Smooth muscle cell (in vitro differentiated cells): ENCODE results near the gene C11orf52. TPM values are rescaled to one million over a fixed set of nuclear protein-coding genes. Genes with fewer than 3 reads are reported as not detected.

Experiments used
- DNase-seq: peaks from one replicate; lab custom pipeline; 2025; ENCODE audit not compliant: unreplicated experiment; lab: John Stamatoyannopoulos, UW
- H2AFZ ChIP-seq: fragments of 200-600 bp; sonication (generic); 2 replicates; pipeline ENCODE4 v1.6.0; 2016; ENCODE audit warnings: antibody characterized with exemption, low read depth, mild to moderate bottlenecking
- H3F3A ChIP-seq: fragments of 200-600 bp; sonication (generic); 2 replicates; pipeline ENCODE4 v1.6.0; 2017; ENCODE audit warnings: antibody characterized with exemption, low read depth
- H3K27ac ChIP-seq: fragments of 200-600 bp; sonication (generic); 2 replicates; pipeline ENCODE4 v1.5.1; 2016; ENCODE audit warnings: low read depth, mild to moderate bottlenecking
- H3K27me3 ChIP-seq: fragments of 200-600 bp; sonication (generic); 2 replicates; pipeline ENCODE4 v1.6.1; 2016; ENCODE audit warnings: low read depth, mild to moderate bottlenecking
- H3K36me3 ChIP-seq: fragments of 200-600 bp; sonication (generic); 2 replicates; pipeline ENCODE4 v1.5.1; 2016; ENCODE audit warnings: low read depth
- H3K4me1 ChIP-seq: fragments of 200-600 bp; sonication (generic); 2 replicates; pipeline ENCODE4 v1.5.1; 2016; ENCODE audit warnings: low read depth
- H3K4me2 ChIP-seq: fragments of 200-600 bp; sonication (generic); 2 replicates; pipeline ENCODE4 v1.6.0; 2016; ENCODE audit warnings: mild to moderate bottlenecking
- H3K4me3 ChIP-seq: fragments of 200-600 bp; sonication (generic); 2 replicates; pipeline ENCODE4 v1.5.1; 2016; ENCODE audit warnings: mild to moderate bottlenecking
- H3K79me2 ChIP-seq: fragments of 200-600 bp; sonication (generic); 2 replicates; pipeline ENCODE4 v1.6.0; 2016; ENCODE audit warnings: low read depth, mild to moderate bottlenecking
- H3K9ac ChIP-seq: fragments of 200-600 bp; sonication (generic); 2 replicates; pipeline ENCODE4 v1.6.0; 2016; ENCODE audit warnings: low read depth
- H3K9me3 ChIP-seq: fragments of 200-600 bp; sonication (generic); replicated peaks from 2 replicates; pipeline ENCODE4 v1.5.1; 2016; ENCODE audit warnings: low read depth
- H4K20me1 ChIP-seq: fragments of 200-600 bp; sonication (generic); 2 replicates; pipeline ENCODE4 v1.6.0; 2016; ENCODE audit warnings: low read depth
- WGBS: methylation state at CpG from one replicate; pipeline ENCODE4 v1.1.7; 2016; ENCODE audit warnings: low lambda C conversion rate; 5-methylcytosine and 5-hydroxymethylcytosine counted together
- polyA plus RNA-seq: library from polyadenylated mRNA; unstranded; fragments of >200 nt; fragmentation: Nextera tagmentation; extraction: Ambion mirVana; gene quantifications from 2 replicates; pipeline ENCODE4 v1.2.1, GENCODE V29; 2016
- total RNA-seq: library from RNA; depleted of rRNA; stranded (reverse); fragments of >200 nt; gene quantifications from 2 replicates; pipeline ENCODE4 v1.2.3, GENCODE V29; 2014
- TF ChIP-seq, protein P1 (sequence below): fragments of 200-600 bp; sonication (generic); IDR thresholded peaks from 2 replicates; pipeline ENCODE4 v1.5.1; 2017; ENCODE audit warnings: borderline replicate concordance, mild to moderate bottlenecking, antibody characterized with exemption; ENCODE audit not compliant: insufficient read depth, poor library complexity, severe bottlenecking

C11orf52 gene
- total and polyA plus RNA-seq, 2 experiments from 2014 or later = 0.64 to 3.0 TPM

DNA sequence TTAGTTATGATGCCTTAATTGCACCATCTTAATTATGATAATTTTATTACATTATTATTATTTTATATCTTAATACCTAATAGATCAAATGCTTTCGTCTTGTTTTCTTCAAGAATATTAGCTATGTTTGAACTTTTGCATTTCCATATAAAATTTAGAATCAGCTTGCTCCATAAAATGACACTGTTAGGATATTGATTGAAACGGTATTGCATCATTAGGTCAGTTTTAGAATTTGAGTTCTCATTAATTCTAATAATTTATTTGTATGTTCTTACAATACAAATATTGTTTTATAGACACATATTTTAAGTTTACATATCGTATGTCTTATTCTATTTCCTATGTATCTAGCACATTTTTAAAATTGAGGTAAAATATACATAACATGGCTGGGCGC, 32.7 kb upstream of the C11orf52 start:
- no peaks in the 10 kb centered on the region for H3K27me3 ChIP-seq
- H3K4me1 ChIP-seq = no peaks in the 10 kb centered on the region
- no peaks in the 10 kb centered on the region for H3F3A ChIP-seq
- H4K20me1 ChIP-seq = no peaks in the 10 kb centered on the region
- DNase-seq = no peak
- H3K9me3 ChIP-seq = no peaks in the 10 kb centered on the region
- no peak overlapping the region for H3K4me2 ChIP-seq
- TF ChIP-seq, protein P1, sequence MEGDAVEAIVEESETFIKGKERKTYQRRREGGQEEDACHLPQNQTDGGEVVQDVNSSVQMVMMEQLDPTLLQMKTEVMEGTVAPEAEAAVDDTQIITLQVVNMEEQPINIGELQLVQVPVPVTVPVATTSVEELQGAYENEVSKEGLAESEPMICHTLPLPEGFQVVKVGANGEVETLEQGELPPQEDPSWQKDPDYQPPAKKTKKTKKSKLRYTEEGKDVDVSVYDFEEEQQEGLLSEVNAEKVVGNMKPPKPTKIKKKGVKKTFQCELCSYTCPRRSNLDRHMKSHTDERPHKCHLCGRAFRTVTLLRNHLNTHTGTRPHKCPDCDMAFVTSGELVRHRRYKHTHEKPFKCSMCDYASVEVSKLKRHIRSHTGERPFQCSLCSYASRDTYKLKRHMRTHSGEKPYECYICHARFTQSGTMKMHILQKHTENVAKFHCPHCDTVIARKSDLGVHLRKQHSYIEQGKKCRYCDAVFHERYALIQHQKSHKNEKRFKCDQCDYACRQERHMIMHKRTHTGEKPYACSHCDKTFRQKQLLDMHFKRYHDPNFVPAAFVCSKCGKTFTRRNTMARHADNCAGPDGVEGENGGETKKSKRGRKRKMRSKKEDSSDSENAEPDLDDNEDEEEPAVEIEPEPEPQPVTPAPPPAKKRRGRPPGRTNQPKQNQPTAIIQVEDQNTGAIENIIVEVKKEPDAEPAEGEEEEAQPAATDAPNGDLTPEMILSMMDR = no peak
- WGBS = 95% methylated on average over 4 of the region's 4 CpGs
- no peak overlapping the region for H2AFZ ChIP-seq
- H3K79me2 ChIP-seq = no peaks in the 10 kb centered on the region
- no peak overlapping the region for H3K27ac ChIP-seq
- no peak overlapping the region for H3K9ac ChIP-seq
- no peak overlapping the region for H3K4me3 ChIP-seq
- H3K36me3 ChIP-seq = no peaks in the 10 kb centered on the region

DNA sequence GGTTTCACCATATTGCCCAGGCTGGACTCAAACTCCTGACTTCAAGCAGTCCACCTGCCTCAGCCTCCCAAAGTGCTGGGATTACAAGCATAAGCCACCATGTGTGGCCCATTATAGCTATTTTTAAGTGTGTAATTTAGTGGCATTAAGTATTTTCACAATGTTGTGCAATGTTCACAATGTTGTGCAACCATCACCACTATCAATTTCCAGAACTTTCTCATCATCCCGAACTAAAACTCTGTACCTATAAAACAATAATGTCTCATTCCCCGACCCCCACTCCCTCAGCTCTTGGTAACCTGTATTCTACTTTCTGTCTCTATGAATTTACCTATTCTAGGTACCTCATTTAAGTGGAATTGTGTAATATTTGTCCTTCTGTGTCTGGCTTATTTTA, 31.9 kb upstream of the C11orf52 start:
- no peak overlapping the region for H2AFZ ChIP-seq
- H3K27ac ChIP-seq = no peak overlapping the region
- H3K4me1 ChIP-seq = no peaks in the 10 kb centered on the region
- H3K4me2 ChIP-seq = no peak overlapping the region
- 85% methylated on average over 2 of the region's 2 CpGs for whole genome bisulfite sequencing
- H3K9ac ChIP-seq = no peak overlapping the region
- no peaks in the 10 kb centered on the region for H3K9me3 ChIP-seq
- H3K79me2 ChIP-seq = no peaks in the 10 kb centered on the region
- H3F3A ChIP-seq = no peaks in the 10 kb centered on the region
- H3K4me3 ChIP-seq = no peak overlapping the region
- H4K20me1 ChIP-seq = no peaks in the 10 kb centered on the region
- DNase-seq = no peak
- H3K27me3 ChIP-seq = no peaks in the 10 kb centered on the region
- TF ChIP-seq, protein P1 = no peak
- H3K36me3 ChIP-seq = no peaks in the 10 kb centered on the region

DNA sequence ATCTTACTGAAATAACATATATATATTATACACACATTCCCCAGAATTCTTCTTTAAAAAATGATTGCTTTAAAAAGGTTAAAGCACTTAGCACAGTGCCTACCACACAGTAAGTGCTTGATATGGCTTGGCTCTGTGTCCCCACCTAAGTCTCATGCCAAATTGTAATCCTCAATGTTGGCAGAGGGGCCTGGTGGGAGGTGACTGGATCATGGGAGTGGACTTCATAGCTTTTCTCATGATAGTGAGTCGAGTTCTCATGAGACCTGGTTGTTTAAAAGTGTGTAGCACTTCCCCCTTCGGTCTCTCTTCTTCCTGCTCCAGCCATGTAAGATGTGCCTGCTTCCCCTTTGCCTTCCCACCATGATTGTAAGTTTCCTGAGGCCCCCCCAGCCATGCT, 13.3 kb upstream of the C11orf52 start:
- TF ChIP-seq, protein P1 = no peak
- WGBS = 79% methylated on average over 2 of the region's 2 CpGs
- H3K4me2 ChIP-seq = no peak overlapping the region
- H3K27ac ChIP-seq = no peak overlapping the region
- H3K36me3 ChIP-seq = no peaks in the 10 kb centered on the region
- H3K4me3 ChIP-seq = no peak overlapping the region
- no peaks in the 10 kb centered on the region for H4K20me1 ChIP-seq
- H3F3A ChIP-seq = no peaks in the 10 kb centered on the region
- H3K4me1 ChIP-seq = no peaks in the 10 kb centered on the region
- H2AFZ ChIP-seq = no peak overlapping the region
- no peaks in the 10 kb centered on the region for H3K79me2 ChIP-seq
- no peak for DNase-seq
- H3K9me3 ChIP-seq = no peaks in the 10 kb centered on the region
- no peaks in the 10 kb centered on the region for H3K27me3 ChIP-seq
- H3K9ac ChIP-seq = no peak overlapping the region

DNA sequence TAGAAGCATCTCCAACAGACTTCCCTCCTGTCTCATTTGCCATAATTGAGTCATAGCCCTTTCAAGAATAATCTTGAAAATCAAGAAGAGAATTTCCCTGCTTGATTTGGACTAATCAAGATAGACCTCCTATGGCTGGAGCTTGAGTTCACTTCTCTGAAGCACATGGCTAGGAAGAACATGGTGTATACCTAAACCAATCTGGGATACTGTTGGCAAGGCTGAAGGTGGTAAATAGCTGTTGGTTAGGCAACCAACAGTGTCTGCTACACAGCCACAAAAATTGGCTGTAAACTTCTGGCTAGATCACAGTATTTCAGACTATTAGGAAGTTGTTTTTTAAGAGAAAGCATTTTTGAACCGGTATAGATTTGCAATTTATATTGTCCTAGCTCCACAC, 12.0 kb upstream of the C11orf52 start:
- no peaks in the 10 kb centered on the region for H3K9me3 ChIP-seq
- no peak overlapping the region for H3K4me2 ChIP-seq
- no peaks in the 10 kb centered on the region for H3K4me1 ChIP-seq
- H3K4me3 ChIP-seq = no peak overlapping the region
- H3F3A ChIP-seq = no peaks in the 10 kb centered on the region
- no peaks in the 10 kb centered on the region for H4K20me1 ChIP-seq
- H3K9ac ChIP-seq = no peak overlapping the region
- WGBS = 96% methylated on average over 1 of the region's 1 CpG
- no peaks in the 10 kb centered on the region for H3K36me3 ChIP-seq
- no peak overlapping the region for H3K27ac ChIP-seq
- H3K27me3 ChIP-seq = no peaks in the 10 kb centered on the region
- TF ChIP-seq, protein P1 = no peak
- DNase-seq = no peak
- no peak overlapping the region for H2AFZ ChIP-seq
- H3K79me2 ChIP-seq = no peaks in the 10 kb centered on the region
